CD4-positive, alpha-beta memory T cell (primary cell): ENCODE data around the gene SKAP1. TPM values are rescaled to one million over a fixed set of nuclear protein-coding genes. Genes with fewer than 3 reads are reported as not detected.
"Not testable (repeated sequence)": the region's sequence is repeated elsewhere in the genome, so short reads cannot be mapped to it uniquely, and the experiment has no call there.

Source experiments
- CTCF ChIA-PET: fragments of 350-600 bp; sonication (Branson Sonifier 250); formaldehyde crosslinking; loops from one replicate; lab custom pipeline; 2021; ENCODE audit warnings: inconsistent platforms; ENCODE audit not compliant: partially characterized antibody; lab: Charles Lee
- POLR2A ChIA-PET: fragments of 350-600 bp; sonication (Branson Sonifier 250); formaldehyde crosslinking; loops from one replicate; lab custom pipeline; 2021; ENCODE audit not compliant: partially characterized antibody; lab: Charles Lee
- DNase-seq, 5 donors: peaks; one replicate each; pipeline versions ENCODE4 v3.0.0 to v3.0.0-alpha.2; 2020 to 2022; ENCODE audit warnings: mixed read lengths in 1 of 5
- H3K27ac ChIP-seq: one replicate; pipeline ENCODE4 v1.7.0; 2013; ENCODE audit warnings: low read depth, low read length
- H3K27me3 ChIP-seq: 2 replicates; pipeline ENCODE4 v1.7.0; 2013; ENCODE audit warnings: mild to moderate bottlenecking, low read length, moderate library complexity; ENCODE audit not compliant: insufficient read depth
- H3K36me3 ChIP-seq: 2 replicates; pipeline ENCODE4 v1.7.0; 2013; ENCODE audit warnings: mild to moderate bottlenecking, low read length, moderate library complexity; ENCODE audit not compliant: insufficient read depth
- H3K4me1 ChIP-seq: 2 replicates; pipeline ENCODE4 v1.7.0; 2013; ENCODE audit warnings: mild to moderate bottlenecking, low read length, moderate library complexity; ENCODE audit not compliant: insufficient read depth
- H3K4me3 ChIP-seq, 2 donors: one replicate each; pipeline ENCODE4 v1.7.0; 2013; ENCODE audit warnings: low read length in 2 of 2, mild to moderate bottlenecking in 1 of 2
- H3K9me3 ChIP-seq, 2 donors: one replicate each; pipeline ENCODE4 v1.7.0; 2013; ENCODE audit warnings: low read length in 2 of 2, control low read depth in 1 of 2; ENCODE audit not compliant: control insufficient read depth in 1 of 2
- H3K27ac Mint-ChIP-seq, 7 donors: one replicate each; pipeline ENCODE4 v1.8.0; 2020 to 2021; ENCODE audit warnings: mixed read lengths in 7 of 7, mild to moderate bottlenecking in 6 of 7, inconsistent platforms in 3 of 7, moderate library complexity in 3 of 7
- H3K27me3 Mint-ChIP-seq, 2 donors: one replicate each; pipeline ENCODE4 v1.8.0; 2020 to 2021; ENCODE audit warnings: mixed read lengths in 2 of 2
- H3K36me3 Mint-ChIP-seq, 2 donors: one replicate each; pipeline ENCODE4 v1.8.0; 2020 to 2021; ENCODE audit warnings: mixed read lengths in 2 of 2, inconsistent platforms in 1 of 2, mild to moderate bottlenecking in 1 of 2
- H3K4me1 Mint-ChIP-seq, 4 donors: one replicate each; pipeline ENCODE4 v1.8.0; 2020 to 2021; ENCODE audit warnings: mixed read lengths in 4 of 4, mild to moderate bottlenecking in 1 of 4
- H3K4me3 Mint-ChIP-seq, 8 donors: one replicate each; pipeline ENCODE4 v1.8.0; 2020 to 2021; ENCODE audit warnings: mixed read lengths in 8 of 8, mild to moderate bottlenecking in 7 of 8, moderate library complexity in 6 of 8, inconsistent platforms in 3 of 8
- H3K9me3 Mint-ChIP-seq, 8 donors: one replicate each; pipeline ENCODE4 v1.8.0; 2020 to 2021; ENCODE audit warnings: mixed read lengths in 8 of 8, mild to moderate bottlenecking in 5 of 8, inconsistent platforms in 3 of 8, moderate library complexity in 1 of 8
- intact Hi-C: fragments of 100-400 bp; cut with micrococcal nuclease; formaldehyde crosslinking; loops from one replicate; pipeline ENCODE4 v1.15.1; 2023
- polyA plus RNA-seq, 2 donors: library from polyadenylated mRNA; unstranded; fragments of 300-500 nt; fragmentation: Illumina TruSeq; gene quantifications; one replicate each; pipeline ENCODE4 v1.2.3, GENCODE V29; 2021
- total RNA-seq, 2 experiments: library from RNA; stranded (reverse); gene quantifications; one replicate each; pipeline ENCODE4 v1.2.3, GENCODE V29; 2021

Gene SKAP1
- total and polyA plus RNA-seq, 4 experiments from 2014 or later: 83.4 to 336 (median 165) TPM

- intact Hi-C loops, H3K9me3 Mint-ChIP-seq, H3K27ac Mint-ChIP-seq, DNase-seq, H3K36me3 ChIP-seq, H3K4me3 ChIP-seq, H3K4me3 Mint-ChIP-seq, H3K27me3 Mint-ChIP-seq, H3K27ac ChIP-seq, H3K27me3 ChIP-seq, H3K9me3 ChIP-seq: not testable (repeated sequence)
- H3K36me3 Mint-ChIP-seq: peaks cover 30 to 57% of the 10 kb centered on the region in 2 donors
- peaks cover 30% of the 10 kb centered on the region for H3K4me1 ChIP-seq
- H3K4me1 Mint-ChIP-seq: peaks cover 35 to 60% (median 46%) of the 10 kb centered on the region in 4 donors
- CTCF ChIA-PET: interaction anchor here (0.8 to 1.5 kb wide), 2 partner anchors 16 to 61 kb away, joined by 3 read pairs; no protein-coding TSS in a partner anchor
- POLR2A ChIA-PET: interaction anchor here (0.8 to 1.1 kb wide), 2 partner anchors 20 to 31 kb away, joined by 3 to 4 read pairs; no protein-coding TSS in a partner anchor
Measured at GRCh38 chr17:48368967-48369366, 61.0 kb downstream of the SKAP1 start.

- POLR2A ChIA-PET: interaction anchor here (0.8 to 1.1 kb wide), 2 partner anchors 21 to 31 kb away, joined by 3 to 4 read pairs; no protein-coding TSS in a partner anchor
- Mint-ChIP-seq H3K36me3 (peaks cover 28 to 54% of the 10 kb centered on the region in 2 donors), H3K4me1 (peaks cover 32 to 57% (median 42%) of the 10 kb centered on the region in 4 donors), H3K9me3 (no peaks in the 10 kb centered on the region), H3K27ac (peak overlapping the region in 2 of 7 donors; percentile 21 to 38), H3K4me3 (peak overlapping the region in 1 of 8 donors; percentile 22), H3K27me3 (no peaks in the 10 kb centered on the region)
- no peak overlapping the region for H3K4me3 ChIP-seq
- H3K27me3 ChIP-seq: no peaks in the 10 kb centered on the region
- DNase-seq: no peak
- CTCF ChIA-PET: interaction anchor here (0.5 to 1.5 kb wide), 4 partner anchors 10 to 60 kb away, joined by 3 to 5 read pairs (median 3); no protein-coding TSS in a partner anchor
- no peak overlapping the region for H3K27ac ChIP-seq
- H3K36me3 ChIP-seq: peaks cover 5% of the 10 kb centered on the region
- intact Hi-C loops: no loop called here
- no peaks in the 10 kb centered on the region for H3K9me3 ChIP-seq
- H3K4me1 ChIP-seq: peaks cover 24% of the 10 kb centered on the region
Measured at GRCh38 chr17:48368352-48368908, 61.6 kb downstream of the SKAP1 start.

GRCh38 chr17:48363161-48363560 is 66.9 kb downstream of the SKAP1 start:
- CTCF ChIA-PET: interaction anchor here (0.7 to 3.3 kb wide), 14 partner anchors 9 to 338 kb away, joined by 3 to 21 read pairs (median 3); no protein-coding TSS in a partner anchor
- H3K4me1 Mint-ChIP-seq: peaks cover 27 to 48% (median 39%) of the 10 kb centered on the region in 4 donors
- no peak for DNase-seq
- Histone ChIP-seq H3K27me3 (no peaks in the 10 kb centered on the region), H3K27ac (no peak overlapping the region), H3K9me3 (no peaks in the 10 kb centered on the region), H3K4me1 (peaks cover 30% of the 10 kb centered on the region), H3K36me3 (peaks cover 9% of the 10 kb centered on the region), H3K4me3 (no peak overlapping the region)
- peak overlapping the region in 5 of 7 donors; percentile 16 to 46 (median 18) for H3K27ac Mint-ChIP-seq
- POLR2A ChIA-PET: interaction anchor here (0.9 to 1.5 kb wide), 2 partner anchors 15 to 94 kb away, joined by 3 to 4 read pairs; no protein-coding TSS in a partner anchor
- H3K36me3 Mint-ChIP-seq: peaks cover 30 to 45% of the 10 kb centered on the region in 2 donors
- H3K4me3 Mint-ChIP-seq: no peak overlapping the region
- no peaks in the 10 kb centered on the region for H3K27me3 Mint-ChIP-seq
- intact Hi-C loops: no loop called here
- H3K9me3 Mint-ChIP-seq: no peaks in the 10 kb centered on the region

GRCh38 chr17:48360861-48361633 is 69.0 kb downstream of the SKAP1 start:
- H3K4me1 ChIP-seq: peaks cover 16% of the 10 kb centered on the region
- POLR2A ChIA-PET, H3K27me3 ChIP-seq, intact Hi-C loops, H3K27me3 Mint-ChIP-seq, H3K27ac ChIP-seq, DNase-seq, H3K4me3 ChIP-seq, H3K9me3 Mint-ChIP-seq, H3K36me3 ChIP-seq, H3K9me3 ChIP-seq, H3K4me3 Mint-ChIP-seq: not testable (repeated sequence)
- CTCF ChIA-PET: interaction anchor here (1.1 to 3.2 kb wide), 2 partner anchors 9 to 10 kb away, joined by 4 to 21 read pairs; no protein-coding TSS in a partner anchor
- Mint-ChIP-seq H3K4me1 (peaks cover 21 to 42% (median 32%) of the 10 kb centered on the region in 4 donors), H3K36me3 (peaks cover 22 to 32% of the 10 kb centered on the region in 2 donors), H3K27ac (peak overlapping the region in 4 of 7 donors; percentile 13 to 65 (median 16))

- Histone ChIP-seq H3K9me3 (no peaks in the 10 kb centered on the region), H3K4me3 (no peak overlapping the region), H3K36me3 (peaks cover 1% of the 10 kb centered on the region), H3K4me1 (peaks cover 12% of the 10 kb centered on the region), H3K27me3 (no peaks in the 10 kb centered on the region), H3K27ac (no peak overlapping the region)
- no peak for DNase-seq
- ChIA-PET POLR2A (no interaction called here), CTCF (no interaction called here)
- Mint-ChIP-seq H3K27ac (peak overlapping the region in 3 of 7 donors; percentile 10 to 37 (median 21)), H3K36me3 (peaks cover 7 to 13% of the 10 kb centered on the region in 2 donors), H3K27me3 (no peaks in the 10 kb centered on the region), H3K4me3 (no peak overlapping the region), H3K4me1 (peaks cover 15 to 28% (median 23%) of the 10 kb centered on the region in 4 donors), H3K9me3 (no peaks in the 10 kb centered on the region)
- intact Hi-C loops: no loop called here
Measured at GRCh38 chr17:48357779-48358602, 72.0 kb downstream of the SKAP1 start.

GRCh38 chr17:48356866-48357265 is 73.1 kb downstream of the SKAP1 start:
- ChIA-PET CTCF (no interaction called here), POLR2A (no interaction called here)

More at GRCh38 chr17:48356866-48357265, 73.1 kb downstream of the SKAP1 start:
- Histone ChIP-seq H3K4me1 (peaks cover 17% of the 10 kb centered on the region), H3K4me3 (no peak overlapping the region), H3K27ac (no peak overlapping the region), H3K36me3 (no peaks in the 10 kb centered on the region), H3K9me3 (no peaks in the 10 kb centered on the region), H3K27me3 (no peaks in the 10 kb centered on the region)
- Mint-ChIP-seq H3K4me1 (peaks cover 13 to 28% (median 21%) of the 10 kb centered on the region in 4 donors), H3K4me3 (no peak overlapping the region), H3K27ac (no peak overlapping the region), H3K36me3 (peaks cover 3 to 8% of the 10 kb centered on the region in 2 donors), H3K9me3 (no peaks in the 10 kb centered on the region), H3K27me3 (no peaks in the 10 kb centered on the region)
- intact Hi-C loops: no loop called here
- no peak for DNase-seq
